NOMO-1 treated with DMSO at 0.1 percent for 48 hours (cell line): Measurements from ENCODE around the gene FLYWCH2.
"Not testable (repeated sequence)": the region's sequence is repeated elsewhere in the genome, so short reads cannot be mapped to it uniquely, and the experiment has no call there.

ENCODE experiments used
- DNase-seq: peaks from one replicate; lab custom pipeline; 2025; ENCODE audit not compliant: unreplicated experiment; lab: John Stamatoyannopoulos, UW

FLYWCH2 gene

GRCh38 chr16:2912330-2913199, 29.6 kb downstream of the FLYWCH2 start:
- DNase-seq, result no peak

DNA sequence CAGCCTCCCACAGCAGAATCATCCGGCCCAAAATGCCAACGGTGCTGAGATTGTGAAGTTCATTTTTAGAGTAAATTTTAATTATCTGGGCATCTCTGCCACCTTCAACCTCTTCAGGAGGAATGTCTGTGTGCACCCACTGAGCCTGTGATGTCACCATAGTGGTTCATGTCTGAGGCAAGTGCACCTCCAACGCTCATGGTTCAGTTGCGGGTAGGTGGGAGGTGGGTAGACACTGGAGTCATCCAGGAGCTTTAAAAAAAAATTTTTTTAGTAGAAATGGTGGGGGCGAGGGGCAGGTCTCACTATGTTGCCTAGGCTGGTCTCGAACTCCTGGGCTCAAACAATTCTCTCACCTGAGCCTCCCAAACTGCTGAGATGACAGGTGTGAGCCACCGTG, 30.6 kb downstream of the FLYWCH2 start:
- DNase-seq, result no peak

DNA sequence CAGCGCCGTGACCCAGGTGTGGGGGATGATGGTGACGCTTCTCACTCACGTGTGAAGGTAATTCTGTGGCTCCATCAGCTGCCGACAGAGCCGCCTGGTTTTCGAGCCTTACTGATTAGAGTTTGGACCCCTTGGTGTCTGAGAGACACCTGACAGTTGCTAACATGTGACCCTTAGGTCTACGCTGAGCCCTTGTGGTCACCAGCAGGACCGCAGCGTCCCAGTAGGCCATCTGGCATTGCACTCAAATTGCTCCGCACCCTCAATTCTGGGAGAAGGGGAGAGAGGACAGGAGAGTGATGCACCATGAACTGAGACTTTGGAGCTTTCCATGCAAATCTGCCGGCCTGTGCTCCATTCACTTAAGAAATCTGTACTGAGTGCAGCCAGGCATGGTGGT, 31.2 kb downstream of the FLYWCH2 start:
- DNase-seq, result no peak

DNA sequence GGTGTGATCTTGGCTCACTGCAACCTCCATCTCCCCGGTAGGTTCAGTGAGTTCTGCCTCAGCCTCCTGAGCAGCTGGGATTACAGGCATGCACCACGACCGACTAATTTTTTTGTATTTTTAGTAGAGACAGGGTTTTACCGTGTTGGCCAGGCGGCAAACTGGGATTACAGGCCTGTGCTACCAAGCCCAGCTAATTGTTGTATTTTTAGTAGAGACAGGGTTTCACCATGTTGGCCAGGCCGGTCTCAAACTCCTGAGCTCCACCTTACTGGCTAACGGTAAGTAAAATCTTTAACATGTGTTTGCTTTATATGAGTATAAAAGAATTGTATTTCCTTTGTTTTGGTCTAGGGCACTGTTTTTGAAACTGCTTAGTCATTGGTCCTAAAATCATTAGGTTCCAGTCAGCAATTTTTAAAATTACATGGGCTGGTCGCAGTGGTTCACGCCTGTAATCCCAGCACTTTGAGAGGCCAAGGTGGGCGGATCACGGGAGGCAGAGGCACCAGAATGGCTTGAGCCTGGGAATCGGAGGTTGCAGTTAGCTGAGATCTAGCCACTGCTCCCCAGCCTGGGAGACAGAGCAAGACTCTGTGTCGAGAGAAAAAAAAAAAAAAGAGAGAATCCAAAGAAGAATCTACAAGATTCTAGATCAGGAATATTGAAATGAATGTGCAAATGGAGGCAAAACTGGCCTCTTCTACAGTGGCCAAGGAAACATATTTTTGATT, 32.3 kb downstream of the FLYWCH2 start:
- no peak for DNase-seq

GRCh38 chr16:2919511-2920255, 36.7 kb downstream of the FLYWCH2 start:
- peak; percentile 28 for DNase-seq

- no peak for DNase-seq
Observed at GRCh38 chr16:2923481-2923880, 40.5 kb downstream of the FLYWCH2 start.

GRCh38 chr16:2924901-2925755, 42.1 kb downstream of the FLYWCH2 start:
- DNase-seq, result no peak

DNA sequence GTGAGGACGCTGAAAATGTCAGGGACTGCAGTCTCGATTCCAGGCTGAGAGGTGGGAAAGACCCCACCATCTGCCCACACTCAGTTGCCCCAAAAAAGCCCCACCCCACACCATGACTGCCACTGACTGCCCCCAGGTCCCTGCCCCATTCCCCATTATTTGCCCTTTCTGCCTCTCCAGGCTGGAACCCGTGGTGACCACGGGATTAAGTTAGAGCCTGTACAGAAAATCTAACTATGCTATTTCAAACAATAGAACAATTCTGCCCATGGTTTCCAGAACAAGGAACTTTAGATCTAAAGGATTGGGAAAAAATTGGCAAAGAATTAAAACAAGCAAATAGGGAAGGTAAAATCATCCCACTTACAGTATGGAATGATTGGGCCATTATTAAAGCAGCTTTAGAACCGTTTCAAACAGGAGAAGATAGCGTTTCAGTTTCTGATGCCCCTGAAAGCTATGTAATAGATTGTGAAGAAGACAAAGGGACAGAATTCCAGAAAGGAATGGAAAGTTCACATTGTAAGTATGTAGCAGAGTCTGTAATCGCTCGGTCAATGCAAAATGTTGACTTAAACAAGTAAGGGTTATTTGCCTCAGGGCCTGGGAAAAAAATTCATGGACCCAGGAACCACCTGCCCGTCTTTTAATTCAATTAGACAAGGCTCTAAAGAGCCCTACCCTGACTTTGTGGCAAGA, 43.1 kb downstream of the FLYWCH2 start:
- no peak for DNase-seq

DNA sequence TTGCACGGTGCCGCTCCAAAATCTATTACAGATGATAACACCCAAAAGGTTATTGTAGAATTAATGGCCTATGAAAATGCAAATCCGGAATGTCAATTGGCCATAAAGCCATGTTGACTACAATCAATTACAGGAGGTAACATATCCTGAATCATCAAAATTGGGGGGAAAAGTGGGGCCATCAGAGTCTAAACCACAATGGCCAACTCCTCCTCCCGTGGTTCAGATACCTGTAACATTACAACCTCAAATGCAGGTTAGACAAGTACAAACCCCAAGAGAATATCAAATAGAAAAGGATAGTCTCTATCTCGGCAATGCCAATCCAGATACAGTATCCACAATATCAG, 43.6 kb downstream of the FLYWCH2 start:
- DNase-seq, result no peak

- DNase-seq, result peak; percentile 79
Observed at GRCh38 chr16:2927010-2927646, 44.1 kb downstream of the FLYWCH2 start.

- DNase-seq, result not testable (repeated sequence)
Observed at GRCh38 chr16:2928151-2928550, 45.1 kb downstream of the FLYWCH2 start.

GRCh38 chr16:2928796-2929195, 45.8 kb downstream of the FLYWCH2 start:
- DNase-seq, result no peak

- no peak for DNase-seq
Observed at GRCh38 chr16:2929693-2930092, 46.7 kb downstream of the FLYWCH2 start.

GRCh38 chr16:2930236-2930635, 47.2 kb downstream of the FLYWCH2 start:
- no peak for DNase-seq

- DNase-seq, result not testable (repeated sequence)
Observed at GRCh38 chr16:2931231-2931914, 48.4 kb downstream of the FLYWCH2 start.

DNA sequence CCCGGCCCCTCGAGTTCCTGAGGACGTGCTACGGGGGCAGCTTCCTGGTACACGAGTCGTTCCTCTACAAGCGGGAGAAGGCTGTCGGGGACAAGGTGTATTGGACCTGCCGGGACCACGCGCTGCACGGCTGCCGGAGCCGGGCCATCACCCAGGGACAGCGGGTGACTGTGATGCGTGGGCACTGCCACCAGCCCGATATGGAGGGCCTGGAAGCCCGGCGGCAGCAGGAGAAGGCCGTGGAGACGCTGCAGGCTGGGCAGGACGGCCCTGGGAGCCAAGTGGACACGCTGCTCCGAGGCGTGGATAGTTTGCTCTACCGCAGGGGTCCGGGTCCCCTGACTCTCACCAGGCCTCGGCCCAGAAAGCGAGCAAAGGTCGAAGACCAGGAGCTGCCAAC, 50.1 kb downstream of the FLYWCH2 start:
- DNase-seq, result no peak

GRCh38 chr16:2933701-2934100, 50.7 kb downstream of the FLYWCH2 start:
- DNase-seq, result no peak

GRCh38 chr16:2934450-2934849, 51.4 kb downstream of the FLYWCH2 start:
- no peak for DNase-seq

GRCh38 chr16:2936436-2937011, 53.5 kb downstream of the FLYWCH2 start:
- DNase-seq, result no peak
